ENCODE data around the gene GOLGA8B.
"Not testable (repeated sequence)": the region's sequence is repeated elsewhere in the genome, so short reads cannot be mapped to it uniquely, and the experiment has no call there.

The GOLGA8B gene

DNA sequence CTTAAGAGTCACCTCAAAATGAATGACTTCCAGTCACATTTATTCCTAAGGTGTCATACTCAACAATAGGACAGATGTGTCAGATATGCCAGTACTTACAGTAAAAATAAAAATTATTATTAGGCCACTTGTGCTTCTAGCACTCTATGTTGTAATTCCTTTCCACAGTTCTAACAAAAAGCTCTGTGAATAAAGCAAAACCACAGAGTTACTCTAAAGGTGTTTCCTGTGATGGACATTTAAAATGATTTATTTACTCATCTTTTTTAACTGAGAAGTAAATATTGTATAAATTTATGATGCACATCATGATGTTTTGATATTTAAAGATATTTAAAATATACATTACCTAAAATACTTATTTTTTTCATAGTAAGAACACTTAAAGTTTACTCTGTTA, 13.9 kb upstream of the GOLGA8B start:
- DNase-seq (ENCODE audit: low read depth in 2 of 2) = no peak

DNA sequence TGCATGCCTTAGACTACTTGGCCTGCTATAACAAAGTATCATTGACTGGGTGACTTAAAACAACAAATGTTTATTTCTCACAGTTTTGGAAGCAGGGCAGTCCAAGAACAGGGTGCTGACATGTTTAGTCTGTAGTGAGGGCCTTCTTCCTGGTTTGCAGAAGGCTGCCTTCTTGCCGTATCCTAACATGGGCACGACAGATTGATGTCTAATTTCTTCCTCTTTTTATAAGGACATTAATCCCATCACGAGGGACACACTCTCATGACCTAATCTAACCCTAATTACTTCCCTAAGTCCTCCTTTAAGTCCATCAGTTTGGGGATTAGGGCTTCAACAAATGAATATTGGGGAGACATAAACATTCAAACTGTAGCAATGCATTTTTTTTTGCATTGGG, 10.9 kb upstream of the GOLGA8B start:
- no peak for DNase-seq (ENCODE audit: low read depth in 2 of 2)

DNA sequence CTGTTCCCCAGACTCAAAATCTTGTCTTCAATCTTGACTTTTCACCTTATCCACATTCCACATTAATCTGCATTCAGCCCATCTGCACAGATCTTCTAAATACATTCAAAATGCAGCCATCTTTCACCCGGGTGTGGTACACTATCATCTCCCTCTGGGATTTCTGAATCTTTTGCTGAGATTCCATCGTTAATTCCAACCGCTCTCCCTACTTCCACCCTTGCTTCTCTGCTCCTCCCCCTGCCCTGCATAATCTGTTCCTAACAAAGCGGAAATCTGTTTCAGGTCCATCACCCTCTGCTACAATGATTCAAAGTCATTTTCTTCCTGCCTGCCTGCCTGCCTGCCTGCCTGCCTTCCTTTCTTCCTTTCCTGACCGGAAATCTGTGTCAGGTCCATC, 7.9 kb upstream of the GOLGA8B start:
- no peak for DNase-seq (ENCODE audit: low read depth in 2 of 2)

DNA sequence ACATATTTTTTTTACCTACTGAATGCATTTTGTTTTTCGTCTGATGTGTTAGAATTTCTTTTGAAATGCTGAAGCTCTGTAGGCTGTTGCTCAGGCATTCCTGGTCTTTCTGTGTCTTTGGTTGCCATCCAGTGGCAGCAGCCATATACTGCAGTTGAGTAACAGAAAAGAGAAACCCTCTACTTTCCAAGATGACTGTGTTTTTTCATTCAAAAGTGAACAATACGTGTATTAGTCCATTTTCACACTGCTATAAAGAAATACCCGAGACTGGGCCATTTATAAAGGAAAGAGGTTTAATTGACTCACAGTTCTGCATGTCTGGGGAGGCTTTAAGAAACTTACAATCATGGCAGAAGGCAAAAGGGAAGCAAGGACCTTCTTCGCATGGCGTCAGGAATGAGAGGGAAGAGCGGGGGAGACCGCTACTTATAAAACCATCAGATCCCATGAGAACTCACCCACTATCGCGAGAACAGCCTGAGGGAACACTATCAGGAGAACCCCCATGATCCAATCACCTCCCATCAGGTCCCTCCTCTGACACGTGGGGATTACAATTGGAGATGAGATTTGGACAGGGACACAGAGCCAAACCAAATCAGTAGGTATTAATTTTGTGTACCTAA, 4.7 kb upstream of the GOLGA8B start:
- peak in 1 of 2 donors; percentile 18 for DNase-seq (ENCODE audit: low read depth in 2 of 2)

DNA sequence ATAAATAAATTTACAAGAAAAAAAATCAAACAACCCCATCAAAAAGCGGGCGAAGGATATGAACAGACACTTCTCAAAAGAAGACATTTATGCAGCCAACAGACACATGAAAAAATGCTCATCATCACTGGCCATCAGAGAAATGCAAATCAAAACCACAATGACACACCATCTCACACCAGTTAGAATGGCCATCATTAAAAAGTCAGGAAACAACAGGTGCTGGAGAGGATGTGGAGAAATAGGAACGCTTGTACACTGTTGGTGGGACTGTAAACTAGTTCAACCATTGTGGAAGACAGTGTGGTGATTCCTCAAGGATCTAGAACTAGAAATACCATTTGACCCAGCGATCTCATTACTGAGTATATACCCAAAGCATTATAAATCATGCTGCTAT, 2.5 kb upstream of the GOLGA8B start:
- DNase-seq (ENCODE audit: low read depth in 2 of 2) = not testable (repeated sequence)

DNA sequence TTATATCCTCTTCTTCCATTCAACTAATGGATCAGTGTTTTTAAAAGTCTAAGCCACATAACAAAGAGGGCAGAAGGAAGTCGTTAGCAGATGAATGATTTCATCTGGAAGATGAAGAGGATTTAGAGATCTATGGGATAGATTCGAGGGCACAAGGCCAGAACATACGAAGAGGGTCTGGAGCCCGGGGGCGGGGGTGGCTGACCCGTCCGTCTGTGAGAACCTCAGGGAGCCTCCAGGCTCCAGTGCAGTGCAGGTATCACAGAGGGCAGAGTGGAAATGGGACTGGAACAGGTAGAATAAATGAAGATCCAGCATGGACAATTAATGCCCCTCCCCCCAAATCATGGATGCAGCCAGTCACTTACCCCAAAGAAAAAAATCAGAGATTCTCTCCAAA, 1.5 kb upstream of the GOLGA8B start:
- DNase-seq (ENCODE audit: low read depth in 2 of 2) = no peak

DNA sequence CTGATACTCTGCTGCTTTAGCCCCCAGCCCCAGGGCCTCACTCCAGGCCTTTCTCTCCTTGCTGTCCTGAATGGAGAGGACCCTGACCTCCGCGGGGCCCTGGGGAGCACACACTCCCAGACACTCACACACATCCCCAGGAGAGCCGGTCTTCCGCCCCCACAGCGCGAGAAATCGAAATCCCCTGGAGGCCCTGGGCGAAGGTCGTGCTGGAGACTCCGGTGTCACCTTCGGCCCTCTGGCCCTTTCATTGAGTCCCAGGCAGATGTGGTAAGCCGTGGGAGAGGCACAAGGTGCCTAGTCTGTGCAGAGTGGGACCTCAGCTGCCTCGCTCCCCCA, 848 bp upstream of the GOLGA8B start:
- no peak for DNase-seq (ENCODE audit: low read depth in 2 of 2)

DNA sequence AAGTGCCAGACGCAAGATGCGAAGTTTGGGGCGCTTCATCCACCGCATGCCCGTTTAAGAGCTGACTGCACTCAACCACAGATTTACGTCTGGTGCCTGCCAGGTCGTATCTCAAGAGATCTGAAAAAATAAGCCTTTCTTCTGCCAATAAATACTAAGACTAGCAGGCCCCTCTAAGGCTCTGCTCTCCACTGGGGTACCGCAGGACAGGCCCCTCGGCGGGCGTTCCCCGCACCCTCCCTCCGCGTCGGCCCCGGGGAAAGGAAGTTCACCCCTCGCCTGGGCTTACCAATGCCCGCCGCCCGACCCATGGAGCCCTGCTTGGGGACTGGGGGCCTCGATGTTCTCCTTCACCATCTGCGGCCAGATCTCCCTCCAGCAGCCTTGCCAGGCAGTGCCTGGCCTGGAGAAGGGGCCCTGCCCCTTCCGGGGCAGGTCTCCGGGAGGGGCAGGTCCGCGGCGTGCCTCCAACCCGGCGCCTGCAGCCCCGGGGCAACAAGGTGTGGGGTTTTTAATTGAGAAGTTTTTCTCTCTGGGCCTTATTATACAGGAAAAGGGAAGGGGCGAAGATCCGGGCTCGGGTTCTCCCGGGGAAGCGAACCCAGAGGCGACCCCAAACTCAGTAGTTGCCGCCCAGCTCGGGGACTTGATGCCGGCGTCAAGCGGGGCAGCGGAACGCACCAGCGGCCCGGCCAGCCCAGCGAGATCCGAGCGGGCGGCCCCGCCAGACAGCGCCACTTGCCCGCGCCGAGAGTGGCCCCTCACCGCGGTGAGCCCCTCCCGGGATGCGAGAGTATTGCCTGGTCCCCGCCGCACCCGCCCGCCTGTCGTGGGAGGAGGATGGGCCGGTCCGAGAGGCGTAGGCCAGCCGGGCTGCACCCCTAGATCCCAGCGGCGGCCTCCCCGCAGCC, 735 bp downstream of the GOLGA8B start:
- DNase-seq (ENCODE audit: low read depth in 2 of 2) = peak; percentile 25 to 30

DNA sequence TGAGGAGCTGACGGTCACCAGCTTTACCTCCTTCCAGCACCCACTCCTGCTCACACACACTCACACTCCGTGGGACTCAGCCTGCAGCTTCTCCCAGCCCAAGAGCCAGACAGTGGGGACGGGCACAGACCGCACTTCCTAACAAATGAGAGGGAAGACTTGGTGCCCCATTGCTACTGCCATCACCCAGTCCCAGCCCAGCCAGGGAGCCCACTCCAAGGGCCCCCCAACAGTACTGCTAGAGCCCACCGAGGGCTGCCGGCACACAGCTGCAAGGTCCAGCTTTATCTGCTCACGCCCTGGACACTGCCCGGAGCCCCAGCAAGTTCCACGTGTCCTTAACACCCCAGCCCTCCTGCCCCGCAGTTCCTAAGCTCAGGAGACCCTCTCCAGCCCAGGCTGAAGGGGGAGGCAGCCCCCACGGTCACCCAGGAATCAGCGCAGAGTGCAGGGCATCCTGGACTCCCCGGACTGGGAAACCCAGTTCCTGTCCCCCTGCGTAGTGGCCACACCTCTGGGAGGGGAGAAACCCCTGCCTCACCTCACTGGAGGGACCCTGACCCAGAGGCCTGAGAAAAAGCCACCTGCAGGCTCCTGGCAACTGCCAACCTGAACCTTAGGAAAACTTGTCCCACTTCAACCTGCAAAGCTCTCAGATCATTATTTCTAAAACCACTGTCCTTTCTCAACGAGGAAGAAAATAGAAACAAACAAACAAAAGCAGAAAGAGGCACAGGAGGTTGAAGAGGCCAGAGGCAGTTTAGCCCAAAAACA, 1.6 kb downstream of the GOLGA8B start:
- DNase-seq (ENCODE audit: low read depth in 2 of 2) = not testable (repeated sequence)

DNA sequence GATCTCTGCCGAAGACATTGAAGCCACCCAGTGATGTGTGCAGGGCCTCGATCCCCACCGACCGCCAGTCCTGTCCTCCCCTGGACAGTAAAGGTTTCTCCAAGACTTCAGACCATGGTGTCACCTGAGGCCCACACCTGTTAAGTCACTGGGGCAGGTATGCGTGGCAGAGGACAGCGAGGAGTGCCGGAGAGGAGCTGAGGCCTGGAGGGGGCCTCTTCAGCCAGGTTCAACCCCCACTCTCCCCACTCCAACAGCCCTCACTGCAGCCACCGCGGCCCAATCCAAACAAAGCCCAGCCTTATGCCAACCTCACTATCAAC, 2.4 kb downstream of the GOLGA8B start:
- DNase-seq (ENCODE audit: low read depth in 2 of 2) = no peak

DNA sequence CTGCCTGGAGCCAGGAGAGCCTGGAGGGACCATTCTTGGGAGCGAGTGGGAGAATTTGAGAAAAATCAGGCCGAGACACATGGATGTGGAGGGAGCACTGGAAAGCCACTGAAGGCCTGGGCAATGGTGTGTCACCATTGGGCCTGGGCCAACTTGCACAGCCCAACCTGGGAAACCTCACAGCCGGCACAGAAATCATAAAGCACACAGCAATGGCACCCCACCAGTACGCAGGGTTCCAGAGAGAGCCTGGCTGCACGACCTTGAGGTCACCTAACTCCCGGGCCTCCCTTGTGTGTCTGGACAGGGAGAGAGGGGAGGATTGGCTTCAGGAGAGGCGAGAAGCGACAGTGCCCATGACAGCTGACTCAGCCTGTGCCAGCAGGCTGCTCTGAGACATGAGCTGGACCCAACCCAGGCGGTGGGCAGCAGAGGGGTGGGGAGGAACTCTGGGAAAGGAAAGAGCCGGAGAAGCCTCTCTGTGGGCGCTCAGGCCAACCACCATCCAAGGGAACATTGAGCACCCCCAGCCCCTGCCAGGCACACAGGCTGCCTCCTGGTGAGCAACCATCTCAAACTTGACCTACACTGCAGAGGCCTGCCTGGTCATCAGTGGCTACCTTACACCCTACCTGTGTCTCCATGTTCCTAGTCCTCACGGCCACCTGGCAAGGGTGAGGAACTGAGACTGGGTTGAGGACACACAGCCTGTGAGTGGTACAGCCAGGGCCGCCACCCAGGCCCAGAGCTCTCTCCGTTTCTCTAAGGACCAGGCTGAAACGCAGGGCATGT, 3.0 kb downstream of the GOLGA8B start:
- not testable (repeated sequence) for DNase-seq (ENCODE audit: low read depth in 2 of 2)

DNA sequence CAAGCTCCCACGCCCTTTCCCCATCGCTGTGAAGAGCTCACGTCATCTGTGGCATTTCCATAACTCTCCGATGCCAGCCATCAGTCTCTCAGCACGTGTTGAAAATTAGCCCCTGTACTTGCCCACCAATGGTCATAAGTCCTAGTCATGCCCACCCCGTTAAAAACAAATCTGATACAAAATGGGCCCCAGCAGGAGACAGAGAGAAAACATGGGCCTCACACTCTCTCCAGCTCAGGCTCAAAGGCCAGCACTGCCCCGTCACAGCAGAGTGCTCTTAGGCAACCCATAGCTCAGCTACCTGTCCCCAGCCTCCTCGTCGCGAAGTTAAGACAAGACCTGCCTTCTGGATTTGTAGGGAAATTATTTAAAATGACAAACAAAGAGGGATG, 5.2 kb downstream of the GOLGA8B start:
- no peak for DNase-seq (ENCODE audit: low read depth in 2 of 2)

DNA sequence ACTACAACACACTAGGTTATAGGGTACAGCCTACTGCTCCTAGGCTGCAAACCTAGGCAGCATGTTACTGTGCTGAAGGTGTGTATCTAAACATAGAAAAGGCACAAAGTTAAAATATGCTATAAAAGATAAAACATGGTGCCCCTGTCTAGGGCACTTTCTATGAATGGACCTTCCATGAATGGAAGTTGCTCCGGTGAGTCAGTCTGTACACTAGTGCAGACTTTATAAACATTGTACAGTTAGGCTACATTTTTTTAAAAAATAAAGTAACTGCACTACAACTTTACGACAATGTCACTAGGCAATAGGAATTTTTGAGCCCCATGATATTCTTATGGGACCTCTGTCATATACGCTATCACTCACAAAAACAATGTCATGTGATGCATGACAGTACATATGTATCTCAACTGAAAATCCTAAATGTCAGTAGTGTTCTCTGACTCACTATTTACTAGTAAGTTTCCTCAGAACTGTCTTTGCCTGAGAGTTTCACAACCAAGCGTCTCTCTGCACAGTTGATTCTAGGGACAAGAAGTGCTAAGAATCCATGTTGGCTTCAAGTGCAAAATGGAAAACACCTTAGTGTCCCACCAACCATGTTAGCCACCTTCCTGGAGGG, 5.7 kb downstream of the GOLGA8B start:
- not testable (repeated sequence) for DNase-seq (ENCODE audit: low read depth in 2 of 2)

DNA sequence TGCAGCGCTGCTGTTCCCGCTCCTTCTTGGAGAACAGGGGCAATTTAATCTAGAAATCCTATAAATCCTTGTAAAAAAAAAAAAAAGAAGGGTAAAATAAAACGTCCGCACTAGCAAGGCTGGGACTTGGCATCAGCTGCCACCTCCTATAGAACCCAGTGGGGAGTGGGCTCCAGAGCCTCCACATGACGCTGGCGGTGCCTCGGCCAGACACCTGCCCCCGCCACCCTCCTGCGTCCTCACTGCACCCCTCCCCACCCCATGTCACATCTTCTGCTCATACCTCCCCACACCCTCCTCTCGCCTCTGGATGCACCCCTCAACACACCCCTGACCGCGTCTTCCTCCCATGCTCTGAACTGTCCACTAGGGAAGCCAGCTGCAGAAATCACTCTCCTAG, 8.4 kb downstream of the GOLGA8B start:
- DNase-seq (ENCODE audit: low read depth in 2 of 2) = not testable (repeated sequence)

DNA sequence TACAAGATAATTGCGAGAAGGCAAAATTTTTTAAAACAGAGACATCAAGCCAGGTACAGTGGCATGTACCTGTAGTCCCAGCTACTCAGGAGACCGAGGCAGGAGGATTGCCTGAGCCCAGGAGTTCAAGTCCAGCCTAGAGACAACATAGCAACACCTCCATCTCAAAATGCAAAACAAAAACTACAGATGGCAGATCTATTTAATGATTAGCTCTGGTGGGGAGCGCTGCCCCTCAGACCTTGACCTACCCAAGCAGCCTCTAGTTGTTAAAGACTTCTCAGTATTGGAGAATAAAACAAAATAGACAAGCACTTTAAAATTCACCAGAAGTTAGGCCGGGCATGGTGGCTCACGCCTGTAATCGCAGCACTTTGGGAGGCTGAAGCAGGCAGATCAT, 10.5 kb downstream of the GOLGA8B start:
- DNase-seq (ENCODE audit: low read depth in 2 of 2) = not testable (repeated sequence)

DNA sequence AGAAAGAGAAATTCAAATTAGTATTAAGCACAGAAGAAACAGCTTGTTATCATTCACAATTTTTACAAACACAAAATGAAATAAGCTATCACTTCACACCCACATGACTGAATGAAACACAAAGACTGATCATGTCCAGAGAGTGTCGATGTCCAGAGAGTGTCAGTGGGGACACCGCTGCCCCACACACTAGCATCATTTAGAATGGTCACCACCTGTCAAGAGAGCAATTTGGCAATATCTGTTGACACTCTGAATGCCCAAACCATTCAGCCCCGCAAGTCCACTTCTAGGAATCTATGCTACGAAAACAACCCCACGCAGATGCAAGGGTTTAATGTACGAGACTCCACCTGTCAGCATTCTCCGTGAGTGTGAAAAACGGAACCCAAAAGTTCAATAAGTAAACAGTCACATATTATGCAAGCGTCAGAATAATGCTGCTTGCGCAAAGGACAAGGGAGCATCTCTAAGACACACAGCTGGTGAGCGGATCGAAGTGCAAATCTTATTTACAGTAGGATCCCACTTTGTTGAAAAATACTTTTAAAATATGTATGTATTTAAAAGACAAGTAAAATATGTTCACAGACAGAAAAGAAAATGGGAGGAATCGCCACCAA, 11.3 kb downstream of the GOLGA8B start:
- DNase-seq (ENCODE audit: low read depth in 2 of 2) = not testable (repeated sequence)

DNA sequence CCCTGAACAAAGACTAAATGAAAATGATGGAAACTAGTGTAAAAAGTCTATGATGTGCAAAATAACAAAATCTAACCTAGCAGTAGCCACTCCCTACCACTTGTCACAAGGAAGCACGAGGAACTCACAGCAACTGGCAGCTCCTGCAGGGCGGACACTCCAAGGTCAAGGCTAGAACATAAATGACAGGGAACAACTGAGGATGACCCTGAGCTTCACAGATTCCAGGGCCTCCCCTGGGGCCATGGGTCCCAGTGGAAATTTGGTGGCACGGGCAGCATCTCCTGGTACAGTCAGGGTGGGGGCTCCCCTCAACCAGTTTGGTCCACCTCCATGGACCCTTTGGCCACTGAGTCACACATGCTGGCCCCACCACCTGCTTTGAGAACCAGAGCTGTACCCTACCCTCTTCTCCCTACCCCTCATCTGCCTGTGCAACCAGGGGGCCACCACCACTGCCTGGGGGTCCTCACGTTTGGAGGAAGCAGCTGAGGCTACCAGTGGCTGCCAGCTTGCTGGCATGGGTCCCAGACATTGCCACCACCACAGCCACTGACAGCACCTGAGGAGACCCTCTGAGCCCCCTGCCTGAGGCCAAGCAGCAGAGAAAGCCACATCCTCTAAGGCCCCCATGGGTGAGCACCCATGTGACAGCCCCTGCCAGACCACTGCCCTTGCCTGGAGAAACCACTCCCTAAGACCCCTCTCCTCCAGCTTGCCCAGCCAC, 13.6 kb downstream of the GOLGA8B start:
- DNase-seq (ENCODE audit: low read depth in 2 of 2) = not testable (repeated sequence)

DNA sequence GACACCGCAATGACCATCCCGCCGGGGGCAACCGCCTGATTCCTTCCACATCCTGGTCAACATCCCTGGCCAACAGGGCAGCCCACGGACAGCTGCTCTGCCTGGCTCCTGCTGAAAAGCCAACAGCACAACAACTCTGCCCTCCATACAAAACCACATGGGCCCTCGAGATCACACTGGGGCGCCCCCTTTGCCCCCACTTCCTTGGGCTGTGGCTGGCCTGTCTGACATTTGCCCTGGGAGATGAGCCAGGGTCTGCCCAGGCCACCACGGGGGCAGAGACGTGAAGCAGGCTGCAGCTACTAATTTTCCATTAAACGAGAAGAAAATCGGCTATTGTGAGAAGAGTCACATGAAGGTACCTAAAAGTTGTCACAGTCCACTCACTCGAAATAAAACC, 16.3 kb downstream of the GOLGA8B start:
- DNase-seq (ENCODE audit: low read depth in 2 of 2) = not testable (repeated sequence)

DNA sequence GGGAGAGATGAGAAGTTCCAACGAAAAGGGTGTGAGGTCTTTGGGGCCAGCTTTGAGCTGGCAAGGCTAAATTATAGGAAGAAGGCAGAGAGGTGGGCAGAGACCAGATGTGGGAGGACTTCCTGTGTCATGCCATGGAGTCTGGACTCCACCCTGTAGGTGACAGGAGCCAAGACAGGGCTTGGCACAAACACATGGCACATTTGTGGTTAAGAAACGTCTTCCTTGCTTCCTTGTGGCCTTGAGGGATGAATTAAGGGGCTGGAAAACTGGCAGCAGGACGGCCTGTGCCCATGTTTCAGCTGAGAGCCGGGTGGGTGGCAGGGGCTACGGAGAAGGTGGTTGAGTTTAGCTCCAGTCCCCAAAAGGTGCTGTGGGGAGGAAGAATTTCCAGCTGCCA, 18.7 kb downstream of the GOLGA8B start:
- DNase-seq (ENCODE audit: low read depth in 2 of 2) = not testable (repeated sequence)

DNA sequence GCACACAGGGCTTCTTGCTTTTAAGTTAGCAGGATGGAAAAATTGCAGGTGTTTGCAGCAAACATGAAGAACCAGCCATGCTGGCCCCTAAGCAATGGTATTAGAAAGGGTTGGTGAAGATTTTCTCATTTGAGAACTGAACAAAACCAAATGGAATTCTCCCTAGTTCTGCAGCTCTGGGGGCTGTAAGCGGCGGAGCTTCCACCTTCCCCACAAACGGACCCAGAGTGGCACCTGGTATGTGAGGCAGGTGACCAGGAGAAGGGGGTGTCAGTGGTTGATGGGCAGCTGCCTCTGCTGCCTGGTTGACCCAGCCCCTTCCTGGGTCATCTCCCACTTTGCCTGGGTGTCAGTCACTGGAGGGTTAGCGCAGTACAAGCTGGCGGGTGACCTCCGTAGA, 22.6 kb downstream of the GOLGA8B start:
- not testable (repeated sequence) for DNase-seq (ENCODE audit: low read depth in 2 of 2)

Data from stimulated activated CD8-positive, alpha-beta memory T cell treated with anti-CD3 and anti-CD28 coated beads, Interleukin-2, amount 100 ng/mL, for 48 hours (primary cell).